ENCODE results near the gene RCOR3. TPM values are rescaled to one million over a fixed set of nuclear protein-coding genes. Genes with fewer than 3 reads are reported as not detected.

Gene RCOR3
- total RNA-seq, 1 donor from 2014 or later = 52.3 TPM

- Histone ChIP-seq H3K4me1 (peaks cover 7% of the 10 kb centered on the region), H3K27me3 (ENCODE audit: low read depth) (no peaks in the 10 kb centered on the region), H3K4me3 (no peak overlapping the region), H3K36me3 (peaks cover 14% of the 10 kb centered on the region), H3K27ac (peak overlapping the region; percentile 24), H3K9me3 (no peaks in the 10 kb centered on the region)
- DNase-seq (no peak), ATAC-seq (no peak)
- intact Hi-C loops (cut with DNase I) = no loop called here
- TF ChIP-seq, protein P1, sequence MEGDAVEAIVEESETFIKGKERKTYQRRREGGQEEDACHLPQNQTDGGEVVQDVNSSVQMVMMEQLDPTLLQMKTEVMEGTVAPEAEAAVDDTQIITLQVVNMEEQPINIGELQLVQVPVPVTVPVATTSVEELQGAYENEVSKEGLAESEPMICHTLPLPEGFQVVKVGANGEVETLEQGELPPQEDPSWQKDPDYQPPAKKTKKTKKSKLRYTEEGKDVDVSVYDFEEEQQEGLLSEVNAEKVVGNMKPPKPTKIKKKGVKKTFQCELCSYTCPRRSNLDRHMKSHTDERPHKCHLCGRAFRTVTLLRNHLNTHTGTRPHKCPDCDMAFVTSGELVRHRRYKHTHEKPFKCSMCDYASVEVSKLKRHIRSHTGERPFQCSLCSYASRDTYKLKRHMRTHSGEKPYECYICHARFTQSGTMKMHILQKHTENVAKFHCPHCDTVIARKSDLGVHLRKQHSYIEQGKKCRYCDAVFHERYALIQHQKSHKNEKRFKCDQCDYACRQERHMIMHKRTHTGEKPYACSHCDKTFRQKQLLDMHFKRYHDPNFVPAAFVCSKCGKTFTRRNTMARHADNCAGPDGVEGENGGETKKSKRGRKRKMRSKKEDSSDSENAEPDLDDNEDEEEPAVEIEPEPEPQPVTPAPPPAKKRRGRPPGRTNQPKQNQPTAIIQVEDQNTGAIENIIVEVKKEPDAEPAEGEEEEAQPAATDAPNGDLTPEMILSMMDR (IDR thresholded peaks at IDR 0.05) = no peak
Observed at GRCh38 chr1:211353562-211354212, 94.5 kb downstream of the RCOR3 start.

GRCh38 chr1:211355873-211356272 lies 96.7 kb downstream of the RCOR3 start:
- TF ChIP-seq, protein P1 (IDR thresholded peaks at IDR 0.05) = no peak

DNA sequence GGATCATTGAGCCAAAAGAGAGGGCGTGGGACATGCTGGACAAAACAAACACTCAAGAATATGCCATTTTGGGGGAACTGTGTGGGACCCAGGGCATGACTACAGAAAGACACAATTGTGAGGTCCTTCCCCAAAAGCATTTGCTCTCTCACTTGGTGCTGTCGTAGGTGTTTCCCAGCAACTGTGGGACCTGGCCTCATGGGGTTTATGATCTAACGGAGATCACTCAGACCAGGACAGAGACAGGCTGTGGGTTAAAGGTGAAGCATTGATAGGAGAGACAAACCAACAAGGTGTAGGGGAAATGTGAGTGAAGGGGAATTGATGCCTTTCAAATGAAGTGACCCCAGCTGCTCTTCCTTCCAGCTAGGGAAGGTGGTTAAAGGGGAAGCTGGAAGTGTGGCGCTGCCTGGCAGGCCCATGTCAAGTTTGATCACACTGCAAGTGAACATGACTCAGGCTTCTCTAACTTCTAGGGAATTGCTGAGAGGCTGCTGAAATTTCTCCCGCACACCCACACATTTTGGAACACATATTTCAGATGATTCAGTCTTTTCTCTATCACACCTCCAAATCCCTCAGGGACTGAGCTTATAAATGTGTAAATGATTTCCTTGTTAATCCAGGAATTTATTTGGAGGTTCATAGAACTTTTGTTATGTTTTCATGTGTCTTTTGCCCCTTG lies 97.7 kb downstream of the RCOR3 start:
- Histone ChIP-seq H3K9me3 (no peaks in the 10 kb centered on the region), H3K4me3 (no peak overlapping the region), H3K4me1 (peaks cover 7% of the 10 kb centered on the region), H3K27me3 (ENCODE audit: low read depth) (no peaks in the 10 kb centered on the region), H3K27ac (no peak overlapping the region), H3K36me3 (peaks cover 43% of the 10 kb centered on the region)
- no peak for ATAC-seq
- DNase-seq = no peak
- TF ChIP-seq, protein P1 (IDR thresholded peaks at IDR 0.05) = no peak
- intact Hi-C loops (cut with DNase I) = no loop called here

More at GRCh38 chr1:211355873-211356272, 96.7 kb downstream of the RCOR3 start:
- Histone ChIP-seq H3K4me3 (no peak overlapping the region), H3K27ac (no peak overlapping the region), H3K4me1 (peaks cover 7% of the 10 kb centered on the region), H3K36me3 (peaks cover 34% of the 10 kb centered on the region), H3K27me3 (ENCODE audit: low read depth) (no peaks in the 10 kb centered on the region), H3K9me3 (no peaks in the 10 kb centered on the region)
- intact Hi-C loops (cut with DNase I) = no loop called here
- ATAC-seq (no peak), DNase-seq (no peak)

DNA sequence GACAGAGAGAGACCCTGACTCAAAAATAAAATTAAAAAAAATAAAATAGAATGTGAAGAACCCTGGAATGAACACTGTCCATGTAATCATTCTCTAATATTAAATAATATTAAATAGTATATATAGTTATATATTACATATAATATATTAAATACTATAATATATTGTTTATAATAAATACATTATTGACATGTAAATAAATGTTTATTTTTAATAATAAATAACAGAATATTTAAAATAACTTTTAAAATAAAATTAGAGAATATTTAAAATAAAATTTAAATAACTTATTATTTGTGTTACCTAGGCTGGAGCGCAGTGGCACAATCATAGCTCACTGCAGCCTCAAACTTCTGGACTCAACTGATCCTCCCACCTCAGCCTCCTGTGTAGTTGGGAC lies 99.5 kb downstream of the RCOR3 start:
- Histone ChIP-seq H3K27ac (no peak overlapping the region), H3K4me3 (no peak overlapping the region), H3K27me3 (ENCODE audit: low read depth) (no peaks in the 10 kb centered on the region), H3K36me3 (peaks cover 43% of the 10 kb centered on the region), H3K4me1 (no peaks in the 10 kb centered on the region), H3K9me3 (no peaks in the 10 kb centered on the region)
- no peak for DNase-seq
- intact Hi-C loops (cut with DNase I) = no loop called here
- ATAC-seq = no peak
- TF ChIP-seq, protein P1 (IDR thresholded peaks at IDR 0.05) = no peak

GRCh38 chr1:211359876-211360275 lies 100.7 kb downstream of the RCOR3 start:
- intact Hi-C loops (cut with DNase I) = no loop called here
- H3K4me1 ChIP-seq = no peaks in the 10 kb centered on the region
- no peak overlapping the region for H3K27ac ChIP-seq
- peaks cover 43% of the 10 kb centered on the region for H3K36me3 ChIP-seq
- DNase-seq (no peak), ATAC-seq (no peak)
- no peaks in the 10 kb centered on the region for H3K9me3 ChIP-seq
- TF ChIP-seq, protein P1 (IDR thresholded peaks at IDR 0.05) = no peak
- H3K27me3 ChIP-seq (ENCODE audit: low read depth) = no peaks in the 10 kb centered on the region
- no peak overlapping the region for H3K4me3 ChIP-seq

All from lower lobe of right lung (tissue), 2 donors.